Kidney (tissue), 14 donors: Measurements from ENCODE around the gene SNX22. TPM values are rescaled to one million over a fixed set of nuclear protein-coding genes. Genes with fewer than 3 reads are reported as not detected.
A peak's percentile ranks its signal among the peaks of the same experiment; 100 is the strongest.

Experiments
- DNase-seq, 5 donors: peaks; one replicate each; pipeline ENCODE4 v3.0.0-alpha.2; 2013 to 2020
- FAIRE-seq: peaks from 2 replicates; lab custom pipeline; 2012; peaks lifted over from hg19 to GRCh38; lab: Jason Lieb, UNC
- H3K27ac ChIP-seq, 2 donors: one replicate each; pipeline ENCODE4 v1.7.0; 2013; ENCODE audit warnings: low read depth in 2 of 2, low read length in 2 of 2, inconsistent platforms in 1 of 2
- H3K27me3 ChIP-seq: one replicate; pipeline ENCODE4 v1.7.1; 2013; ENCODE audit warnings: low read length, inconsistent platforms; ENCODE audit not compliant: control insufficient read depth, insufficient read depth
- H3K36me3 ChIP-seq, 3 donors: one replicate each; pipeline versions ENCODE4 v1.7.0 to v1.7.1; 2013; ENCODE audit warnings: low read length in 3 of 3, control low read depth in 1 of 3, inconsistent platforms in 1 of 3; ENCODE audit not compliant: insufficient read depth in 3 of 3, control insufficient read depth in 2 of 3
- H3K4me1 ChIP-seq, 3 donors: one replicate each; pipeline versions ENCODE4 v1.7.0 to v1.7.1; 2013; ENCODE audit warnings: low read length in 3 of 3, inconsistent platforms in 1 of 3, low read depth in 1 of 3; ENCODE audit not compliant: control insufficient read depth in 2 of 3, insufficient read depth in 2 of 3
- H3K4me3 ChIP-seq, 3 donors: one replicate each; pipeline versions ENCODE4 v1.7.0 to v1.8.1; 2013; ENCODE audit warnings: low read length in 3 of 3, control low read depth in 1 of 3, inconsistent platforms in 1 of 3
- H3K9ac ChIP-seq, 3 donors: one replicate each; pipeline versions ENCODE4 v1.7.0 to v1.7.1; 2013; ENCODE audit warnings: low read length in 3 of 3, control low read depth in 1 of 3, inconsistent platforms in 1 of 3
- H3K9me3 ChIP-seq, 3 donors: one replicate each; pipeline versions ENCODE4 v1.7.0 to v1.7.1; 2013; ENCODE audit warnings: low read length in 3 of 3, control low read depth in 1 of 3, inconsistent platforms in 1 of 3; ENCODE audit not compliant: control insufficient read depth in 2 of 3, insufficient read depth in 1 of 3
- CTCF ChIP-seq: IDR thresholded peaks from 3 replicates; pipeline ENCODE4 v1.5.1; 2012; ENCODE audit warnings: mild to moderate bottlenecking, moderate library complexity, borderline replicate concordance; ENCODE audit not compliant: insufficient read depth; ENCODE audit errors: extremely low read depth
- intact Hi-C: fragments of 100-400 bp; cut with DNase I; formaldehyde crosslinking; loops from one replicate; pipeline ENCODE4 v1.11.1; 2022
- polyA plus RNA-seq: library from polyadenylated mRNA; stranded (reverse); fragments of 350-450 nt; fragmentation: Illumina TruSeq; extraction: RNeasy Lipid Tissue Mini Kit (QIAGEN cat#74804); gene quantifications from one replicate; pipeline ENCODE4 v1.2.3, GENCODE V29; 2014; ENCODE audit warnings: low read depth, low replicate concordance; ENCODE audit not compliant: insufficient read depth
- total RNA-seq: library from RNA; stranded (reverse); fragmentation: NEBNext Ultra II Directional; extraction: Animal tissue kit (Norgen Biotek cat#: 25700); gene quantifications from one replicate; pipeline ENCODE4 v1.2.1, GENCODE V29; 2021
- donor health status: control.
- donor health status: control.
- donor health status: control.
- donor health status: control.
- donor health status: control.
- donor health status: DM: yes; HTN: yes; CAD: no.
- donor health status: Normal renal cell carcinoma (clear cell type).

SNX22 gene
- total and polyA plus RNA-seq, 2 donors from 2014 or later: 1.1 to 4.6 TPM

GRCh38 chr15:64153480-64154367 lies 2.2 kb downstream of the SNX22 start:
- peak; percentile 98 for TF ChIP-seq CTCF
- H3K9ac ChIP-seq: peak overlapping the region in 1 of 3 donors; percentile 16
- H3K27ac ChIP-seq: peak overlapping the region in 1 of 2 donors; percentile 47
- no peaks in the 10 kb centered on the region for H3K9me3 ChIP-seq
- intact Hi-C loops: no loop called here
- FAIRE-seq (no peak), DNase-seq (peak; percentile 90 to 96 (median 94))
- peaks cover 2% of the 10 kb centered on the region for H3K27me3 ChIP-seq
- H3K4me3 ChIP-seq: no peak overlapping the region
- H3K36me3 ChIP-seq: peaks cover 2 to 33% (median 33%) of the 10 kb centered on the region in 3 donors
- H3K4me1 ChIP-seq: peaks cover 0 to 18% (median 4%) of the 10 kb centered on the region in 3 donors

GRCh38 chr15:64155802-64156651 lies 4.5 kb downstream of the SNX22 start:
- FAIRE-seq (no peak), DNase-seq (no peak)
- Histone ChIP-seq H3K27me3 (peaks cover 2% of the 10 kb centered on the region), H3K36me3 (peaks cover 9 to 51% (median 47%) of the 10 kb centered on the region in 3 donors), H3K9ac (no peak overlapping the region), H3K9me3 (no peaks in the 10 kb centered on the region), H3K4me1 (peaks cover 0 to 26% (median 4%) of the 10 kb centered on the region in 3 donors), H3K4me3 (no peak overlapping the region), H3K27ac (no peak overlapping the region)
- intact Hi-C loops: no loop called here
- TF ChIP-seq CTCF: no peak

- intact Hi-C loops: no loop called here
- no peak overlapping the region for H3K9ac ChIP-seq
- H3K27me3 ChIP-seq: peaks cover 2% of the 10 kb centered on the region
- no peak for DNase-seq
- H3K36me3 ChIP-seq: peaks cover 9 to 51% (median 47%) of the 10 kb centered on the region in 3 donors
- FAIRE-seq: no peak
- peaks cover 2 to 28% (median 6%) of the 10 kb centered on the region in 3 donors for H3K4me1 ChIP-seq
- no peak overlapping the region for H3K27ac ChIP-seq
- H3K4me3 ChIP-seq: no peak overlapping the region
- H3K9me3 ChIP-seq: no peaks in the 10 kb centered on the region
- no peak for TF ChIP-seq CTCF
These were observed 5.3 kb downstream of the SNX22 start for GRCh38 chr15:64156652-64157331.
